HG02884 (cell line): ENCODE measurements around the gene PRR19.
A peak's percentile ranks its signal among the peaks of the same experiment; 100 is the strongest.
"Not testable (repeated sequence)": the region's sequence is repeated elsewhere in the genome, so short reads cannot be mapped to it uniquely, and the experiment has no call there.

Experiments used
- ATAC-seq: cut with Tn5 transposase; IDR thresholded peaks from one replicate; pipeline ENCODE4 v1.9.1; 2021; ENCODE audit warnings: mild to moderate bottlenecking, moderate library complexity; ENCODE audit not compliant: unreplicated experiment

PRR19 gene

GRCh38 chr19:42301646-42302203, at the start of gene PRR19:
Gene PRR19, plus strand, starts transcription at chr19:42302132. Its CDS starts 7,453 bp downstream, at chr19:42309585.
- ATAC-seq: peak; percentile 14

- no peak for ATAC-seq
Observed at GRCh38 chr19:42252365-42253244, 49.3 kb upstream of the PRR19 start.

- ATAC-seq: no peak
Observed at GRCh38 chr19:42253245-42254088, 48.5 kb upstream of the PRR19 start.

GRCh38 chr19:42254089-42254849, 47.7 kb upstream of the PRR19 start:
- no peak for ATAC-seq

- ATAC-seq: peak; percentile 51
Observed at GRCh38 chr19:42254850-42255765, 46.8 kb upstream of the PRR19 start, which contains the start of gene ERF. Gene ERF, minus strand, starts transcription at chr19:42255128. Its CDS starts 129 bp downstream, at chr19:42254999.

- ATAC-seq: no peak
Observed at GRCh38 chr19:42255766-42256745, 45.9 kb upstream of the PRR19 start.

GRCh38 chr19:42257842-42258241, 44.1 kb upstream of the PRR19 start:
- not testable (repeated sequence) for ATAC-seq

GRCh38 chr19:42261763-42262162, 40.2 kb upstream of the PRR19 start:
- ATAC-seq: no peak

- ATAC-seq: not testable (repeated sequence)
Observed at GRCh38 chr19:42266105-42266504, 35.8 kb upstream of the PRR19 start.

- not testable (repeated sequence) for ATAC-seq
Observed at GRCh38 chr19:42266928-42267603, 34.9 kb upstream of the PRR19 start.

GRCh38 chr19:42267644-42268141, 34.2 kb upstream of the PRR19 start:
- ATAC-seq: no peak

- peak; percentile 49 for ATAC-seq
Observed at GRCh38 chr19:42268142-42268703, 33.7 kb upstream of the PRR19 start.

GRCh38 chr19:42268704-42269477, 33.0 kb upstream of the PRR19 start, which contains the start of gene CIC:
Gene CIC, plus strand, starts transcription at chr19:42269252. Its CDS starts 2,532 bp downstream, at chr19:42271784.
- peak; percentile 72 for ATAC-seq

- ATAC-seq: no peak
Observed at GRCh38 chr19:42269478-42270345, 32.2 kb upstream of the PRR19 start.

- no peak for ATAC-seq
Observed at GRCh38 chr19:42270346-42271044, 31.4 kb upstream of the PRR19 start.
